Fibroblast of villous mesenchyme (primary cell): ENCODE results near the gene NOL3. TPM values are rescaled to one million over a fixed set of nuclear protein-coding genes. Genes with fewer than 3 reads are reported as not detected.

Experiments used
- DNase-seq: peaks from one replicate; pipeline ENCODE4 v3.0.0-alpha.2; 2010; ENCODE audit warnings: low read depth
- H3K4me3 ChIP-seq: 2 replicates; pipeline ENCODE4 v1.5.1; 2011; ENCODE audit warnings: low read depth, mild to moderate bottlenecking, low read length
- CTCF ChIP-seq: IDR thresholded peaks from 2 replicates; pipeline ENCODE4 v1.5.1; 2012; ENCODE audit warnings: low read depth, mild to moderate bottlenecking, low read length; ENCODE audit not compliant: insufficient read depth
- total RNA-seq: library from RNA; depleted of rRNA; stranded (reverse); fragments of >200 nt; gene quantifications from 2 replicates; pipeline ENCODE4 v1.2.3, GENCODE V29; 2012

Gene NOL3
- total RNA-seq, 1 donor, result 11.7 TPM

GRCh38 chr16:67148656-67149275 lies 21.6 kb upstream of the NOL3 start:
- no peak for TF ChIP-seq CTCF
- no peak overlapping the region for H3K4me3 ChIP-seq
- no peak for DNase-seq

- DNase-seq, result no peak
Measured at GRCh38 chr16:67149276-67150046, 20.9 kb upstream of the NOL3 start.

GRCh38 chr16:67150047-67150832 lies 20.1 kb upstream of the NOL3 start:
- DNase-seq, result peak; percentile 76
- peak; percentile 12 for TF ChIP-seq CTCF
- H3K4me3 ChIP-seq, result peak overlapping the region; percentile 79

More at GRCh38 chr16:67149276-67150046, 20.9 kb upstream of the NOL3 start:
- H3K4me3 ChIP-seq, result no peak overlapping the region
- no peak for TF ChIP-seq CTCF

- peak within 1 kb of the TSS; percentile 79 for H3K4me3 ChIP-seq
- TF ChIP-seq CTCF, result no peak
- DNase-seq, result peak; percentile 82
Measured at GRCh38 chr16:67150833-67151396, 19.4 kb upstream of the NOL3 start, which contains the start of gene B3GNT9. Gene B3GNT9 (minus strand): TSS chr16:67150998. CDS start chr16:67150485, 513 bp downstream.

GRCh38 chr16:67151431-67152097 lies 18.8 kb upstream of the NOL3 start:
- no peak overlapping the region for H3K4me3 ChIP-seq
- no peak for TF ChIP-seq CTCF
- DNase-seq, result no peak
